Measurements from ENCODE around the gene LRRN3.

DNA sequence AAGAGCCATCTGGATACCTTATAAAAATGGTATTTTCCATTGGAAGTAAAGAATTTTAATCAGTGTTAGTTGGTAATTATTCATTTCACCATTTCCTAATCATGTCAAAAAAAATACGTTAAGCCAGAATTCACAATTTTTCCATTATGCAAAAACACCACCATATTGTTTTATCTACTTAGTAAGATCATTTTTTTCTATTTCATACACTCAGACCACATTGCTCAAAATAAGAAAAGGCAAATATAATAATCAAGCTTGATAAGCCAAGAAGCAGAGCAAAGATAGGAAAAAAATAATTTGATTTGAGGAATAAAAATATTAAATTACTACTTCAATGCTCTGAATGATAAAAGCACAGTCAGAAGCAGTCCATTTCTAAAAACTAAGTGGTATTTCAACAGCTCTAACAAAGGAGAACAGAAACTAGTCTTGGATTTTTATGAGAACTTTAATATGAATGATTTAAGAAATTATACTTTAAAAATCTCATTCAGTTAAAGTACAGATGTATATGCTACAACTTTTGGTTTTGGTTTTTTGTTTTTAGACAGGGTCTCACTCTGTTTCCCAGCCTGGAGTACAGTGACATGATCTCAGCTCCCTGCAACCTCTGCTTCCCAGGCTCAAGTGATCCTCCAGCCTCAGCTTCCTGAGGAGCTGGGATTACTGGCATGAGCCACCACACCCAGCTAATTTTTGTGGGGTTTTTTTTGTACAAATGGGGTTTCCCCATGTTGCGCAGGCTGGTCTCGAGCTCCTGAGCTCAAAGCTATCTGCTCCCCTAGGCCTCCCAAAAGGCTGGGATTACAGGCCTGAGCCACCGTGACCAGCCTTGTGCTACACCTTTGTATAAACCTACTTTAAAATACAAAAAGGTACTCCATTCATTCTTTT is 46.6 kb downstream of the LRRN3 start:
- TF ChIP-seq, protein P1, sequence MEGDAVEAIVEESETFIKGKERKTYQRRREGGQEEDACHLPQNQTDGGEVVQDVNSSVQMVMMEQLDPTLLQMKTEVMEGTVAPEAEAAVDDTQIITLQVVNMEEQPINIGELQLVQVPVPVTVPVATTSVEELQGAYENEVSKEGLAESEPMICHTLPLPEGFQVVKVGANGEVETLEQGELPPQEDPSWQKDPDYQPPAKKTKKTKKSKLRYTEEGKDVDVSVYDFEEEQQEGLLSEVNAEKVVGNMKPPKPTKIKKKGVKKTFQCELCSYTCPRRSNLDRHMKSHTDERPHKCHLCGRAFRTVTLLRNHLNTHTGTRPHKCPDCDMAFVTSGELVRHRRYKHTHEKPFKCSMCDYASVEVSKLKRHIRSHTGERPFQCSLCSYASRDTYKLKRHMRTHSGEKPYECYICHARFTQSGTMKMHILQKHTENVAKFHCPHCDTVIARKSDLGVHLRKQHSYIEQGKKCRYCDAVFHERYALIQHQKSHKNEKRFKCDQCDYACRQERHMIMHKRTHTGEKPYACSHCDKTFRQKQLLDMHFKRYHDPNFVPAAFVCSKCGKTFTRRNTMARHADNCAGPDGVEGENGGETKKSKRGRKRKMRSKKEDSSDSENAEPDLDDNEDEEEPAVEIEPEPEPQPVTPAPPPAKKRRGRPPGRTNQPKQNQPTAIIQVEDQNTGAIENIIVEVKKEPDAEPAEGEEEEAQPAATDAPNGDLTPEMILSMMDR (IDR thresholded peaks at IDR 0.05 in 8 of 11, conservative IDR thresholded peaks at IDR 0.05 in 3 of 11): no peak
- TF ChIP-seq POLR2A (IDR thresholded peaks at IDR 0.05): no peak
- no peak for TF ChIP-seq POLR2AphosphoS5 (IDR thresholded peaks at IDR 0.05)
